ENCODE measurements around the gene BRINP1. TPM values are rescaled to one million over a fixed set of nuclear protein-coding genes. Genes with fewer than 3 reads are reported as not detected.

The BRINP1 gene
- polyA plus RNA-seq, 3 donors = not detected

DNA sequence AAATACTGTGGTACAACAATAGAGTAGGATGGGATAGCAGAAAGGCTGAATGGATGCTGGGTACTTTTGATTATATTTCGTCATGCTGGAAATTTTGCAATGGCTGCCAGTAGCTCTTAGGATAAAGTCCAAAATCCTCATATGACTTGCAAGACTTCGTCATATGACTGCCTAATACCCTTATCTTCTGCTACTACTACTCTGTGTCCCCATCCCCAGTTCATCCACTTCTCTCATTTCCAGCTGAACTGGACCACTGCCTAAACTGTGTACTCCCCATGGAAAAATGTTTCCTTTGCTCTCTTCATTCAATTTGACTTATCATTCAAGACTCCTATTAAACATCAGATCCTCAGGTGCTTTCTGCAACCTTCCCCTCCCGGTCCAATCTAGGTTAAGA lies 212.9 kb downstream of the BRINP1 start:
- Mint-ChIP-seq H3K36me3 (no peaks in the 10 kb centered on the region), H3K27me3 (ENCODE audit: low read depth in 3 of 3) (peaks cover 0 to 3% (median 0%) of the 10 kb centered on the region in 3 donors), H3K27ac (no peak overlapping the region), H3K4me3 (no peak overlapping the region), H3K9me3 (peaks cover 2 to 6% (median 4%) of the 10 kb centered on the region in 7 donors), H3K4me1 (no peaks in the 10 kb centered on the region)
- intact Hi-C loops (cut with micrococcal nuclease) = no loop called here
- no peaks in the 10 kb centered on the region for H3K9me3 ChIP-seq (replicated peaks in 1 of 2; ENCODE audit: control insufficient read depth in 1 of 2, insufficient read depth in 1 of 2, low read length in 2 of 2)
- H3K4me2 ChIP-seq (replicated peaks; ENCODE audit: extremely low read depth, low read length, poor library complexity, severe bottlenecking) = no peak overlapping the region
- no peak overlapping the region for H3K27ac ChIP-seq (ENCODE audit: low read depth in 1 of 2, low read length in 2 of 2)
- H2AFZ ChIP-seq (ENCODE audit: insufficient read depth, low read depth, low read length, poor library complexity, severe bottlenecking) = no peak overlapping the region
- H3K36me3 ChIP-seq (replicated peaks in 1 of 2; ENCODE audit: control insufficient read depth in 1 of 2, insufficient read depth in 2 of 2, low read length in 2 of 2) = no peaks in the 10 kb centered on the region
- 94% methylated on average over 3 of the region's 3 CpGs for WGBS (ENCODE audit: insufficient coverage)
- no peaks in the 10 kb centered on the region for H4K20me1 ChIP-seq (ENCODE audit: insufficient read depth, low read length)
- no peak overlapping the region for H3K9ac ChIP-seq (ENCODE audit: insufficient read depth, low read length, poor library complexity, severe bottlenecking)
- TF ChIP-seq, protein P1, sequence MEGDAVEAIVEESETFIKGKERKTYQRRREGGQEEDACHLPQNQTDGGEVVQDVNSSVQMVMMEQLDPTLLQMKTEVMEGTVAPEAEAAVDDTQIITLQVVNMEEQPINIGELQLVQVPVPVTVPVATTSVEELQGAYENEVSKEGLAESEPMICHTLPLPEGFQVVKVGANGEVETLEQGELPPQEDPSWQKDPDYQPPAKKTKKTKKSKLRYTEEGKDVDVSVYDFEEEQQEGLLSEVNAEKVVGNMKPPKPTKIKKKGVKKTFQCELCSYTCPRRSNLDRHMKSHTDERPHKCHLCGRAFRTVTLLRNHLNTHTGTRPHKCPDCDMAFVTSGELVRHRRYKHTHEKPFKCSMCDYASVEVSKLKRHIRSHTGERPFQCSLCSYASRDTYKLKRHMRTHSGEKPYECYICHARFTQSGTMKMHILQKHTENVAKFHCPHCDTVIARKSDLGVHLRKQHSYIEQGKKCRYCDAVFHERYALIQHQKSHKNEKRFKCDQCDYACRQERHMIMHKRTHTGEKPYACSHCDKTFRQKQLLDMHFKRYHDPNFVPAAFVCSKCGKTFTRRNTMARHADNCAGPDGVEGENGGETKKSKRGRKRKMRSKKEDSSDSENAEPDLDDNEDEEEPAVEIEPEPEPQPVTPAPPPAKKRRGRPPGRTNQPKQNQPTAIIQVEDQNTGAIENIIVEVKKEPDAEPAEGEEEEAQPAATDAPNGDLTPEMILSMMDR (IDR thresholded peaks at IDR 0.05) = no peak
- no peak for DNase-seq
- no peaks in the 10 kb centered on the region for H3K4me1 ChIP-seq (ENCODE audit: control insufficient read depth in 1 of 2, insufficient read depth in 2 of 2, low read length in 2 of 2)
- no peaks in the 10 kb centered on the region for H3K79me2 ChIP-seq (ENCODE audit: insufficient read depth, low read length)
- no peaks in the 10 kb centered on the region for H3K27me3 ChIP-seq (ENCODE audit: control insufficient read depth in 2 of 2, insufficient read depth in 2 of 2, low read length in 2 of 2)
- H3K4me3 ChIP-seq (replicated peaks in 1 of 3; ENCODE audit: low read depth in 2 of 3, low read length in 3 of 3) = no peak overlapping the region

DNA sequence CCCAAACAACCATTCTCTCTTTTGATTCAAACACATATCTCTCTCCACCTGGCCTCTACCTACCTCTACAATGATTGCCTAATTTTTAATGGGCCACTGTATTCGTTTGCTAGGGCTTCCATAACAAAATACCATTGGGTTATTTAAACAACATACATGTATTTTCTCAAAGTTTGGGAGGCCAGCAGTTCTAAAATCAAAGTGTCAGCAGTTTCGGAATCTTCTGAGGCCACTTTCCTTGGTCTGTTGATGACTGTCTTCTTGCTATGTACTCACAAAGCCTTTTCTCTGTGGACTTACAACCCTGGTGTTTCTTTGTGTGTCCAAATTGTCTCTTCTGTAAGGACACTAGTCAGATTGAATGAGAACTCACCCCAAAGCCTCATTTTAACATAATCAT lies 214.7 kb downstream of the BRINP1 start:
- H3K9me3 Mint-ChIP-seq = peaks cover 2 to 6% (median 4%) of the 10 kb centered on the region in 7 donors
- no peaks in the 10 kb centered on the region for H3K79me2 ChIP-seq (ENCODE audit: insufficient read depth, low read length)
- no CpG with 5 or more reads among the region's 2 CpGs for WGBS (ENCODE audit: insufficient coverage)

More for the DNA sequence above, 214.7 kb downstream of the BRINP1 start:
- Mint-ChIP-seq H3K4me3 (no peak overlapping the region), H3K36me3 (no peaks in the 10 kb centered on the region), H3K4me1 (no peaks in the 10 kb centered on the region), H3K27me3 (ENCODE audit: low read depth in 3 of 3) (peaks cover 0 to 3% (median 0%) of the 10 kb centered on the region in 3 donors), H3K27ac (no peak overlapping the region)
- Histone ChIP-seq H3K4me1 (ENCODE audit: control insufficient read depth in 1 of 2, insufficient read depth in 2 of 2, low read length in 2 of 2) (no peaks in the 10 kb centered on the region), H3K4me3 (replicated peaks in 1 of 3; ENCODE audit: low read depth in 2 of 3, low read length in 3 of 3) (no peak overlapping the region), H3K27me3 (ENCODE audit: control insufficient read depth in 2 of 2, insufficient read depth in 2 of 2, low read length in 2 of 2) (no peaks in the 10 kb centered on the region), H3K36me3 (replicated peaks in 1 of 2; ENCODE audit: control insufficient read depth in 1 of 2, insufficient read depth in 2 of 2, low read length in 2 of 2) (no peaks in the 10 kb centered on the region), H4K20me1 (ENCODE audit: insufficient read depth, low read length) (no peaks in the 10 kb centered on the region), H2AFZ (ENCODE audit: insufficient read depth, low read depth, low read length, poor library complexity, severe bottlenecking) (no peak overlapping the region), H3K9me3 (replicated peaks in 1 of 2; ENCODE audit: control insufficient read depth in 1 of 2, insufficient read depth in 1 of 2, low read length in 2 of 2) (no peaks in the 10 kb centered on the region), H3K9ac (ENCODE audit: insufficient read depth, low read length, poor library complexity, severe bottlenecking) (no peak overlapping the region), H3K4me2 (replicated peaks; ENCODE audit: extremely low read depth, low read length, poor library complexity, severe bottlenecking) (no peak overlapping the region), H3K27ac (ENCODE audit: low read depth in 1 of 2, low read length in 2 of 2) (no peak overlapping the region)
- DNase-seq = no peak
- TF ChIP-seq, protein P1 (IDR thresholded peaks at IDR 0.05) = no peak
- intact Hi-C loops (cut with micrococcal nuclease) = no loop called here

Measured in CD14-positive monocyte (primary cell).